GM19099 (cell line): ENCODE data around the gene KCNA3.

ENCODE experiments used
- POLR2A ChIP-seq: IDR thresholded peaks from 3 replicates; pipeline ENCODE4 v1.6.1; 2011; ENCODE audit warnings: low read depth; ENCODE audit not compliant: insufficient read length; ENCODE audit errors: extremely low read depth

The KCNA3 gene

DNA sequence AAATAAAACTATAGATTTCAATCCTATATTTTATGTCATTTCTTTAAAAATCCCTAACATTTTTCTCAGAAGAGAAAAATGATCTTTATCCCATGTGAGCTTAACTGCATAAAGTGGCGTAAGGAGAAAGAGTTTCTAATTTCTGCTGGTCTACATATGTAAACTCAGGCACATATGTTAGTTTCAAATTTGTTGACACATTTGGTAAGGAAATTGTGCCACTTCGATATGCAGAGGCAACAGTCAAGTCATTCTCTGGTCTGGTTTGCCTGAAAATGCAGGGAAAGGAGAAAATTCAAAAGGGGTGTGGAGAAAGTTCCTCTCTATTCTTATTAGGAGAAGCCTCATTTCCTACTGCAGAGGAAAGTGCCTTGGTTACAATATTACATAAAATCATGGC, 11.5 kb downstream of the KCNA3 start:
- no peak for TF ChIP-seq POLR2A

DNA sequence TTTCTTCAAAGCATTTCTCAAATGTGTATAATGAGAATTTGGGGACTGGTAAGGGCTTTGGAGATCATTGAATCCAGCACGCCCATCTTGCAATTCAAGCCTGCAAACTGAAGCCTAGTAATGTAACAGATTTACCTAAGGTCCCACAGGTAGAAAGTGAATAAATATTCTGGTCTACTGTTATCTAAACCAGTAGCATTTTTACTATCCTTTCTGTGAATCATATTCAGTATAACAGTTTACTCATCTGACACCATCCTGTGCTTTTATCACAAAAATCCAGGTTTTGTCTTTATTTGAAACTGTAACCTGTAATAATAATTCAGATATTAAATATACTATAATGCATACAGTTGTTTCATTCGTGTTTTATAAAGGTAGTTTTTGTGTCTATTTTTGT, 17.4 kb downstream of the KCNA3 start:
- TF ChIP-seq POLR2A, result no peak

- TF ChIP-seq POLR2A, result no peak
Observed at GRCh38 chr1:110650609-110651008, 24.1 kb downstream of the KCNA3 start.

GRCh38 chr1:110648417-110648816, 26.3 kb downstream of the KCNA3 start:
- TF ChIP-seq POLR2A, result no peak

GRCh38 chr1:110647254-110647891, 27.4 kb downstream of the KCNA3 start:
- no peak for TF ChIP-seq POLR2A

GRCh38 chr1:110645821-110646735, 28.7 kb downstream of the KCNA3 start:
- TF ChIP-seq POLR2A, result no peak

GRCh38 chr1:110645211-110645610, 29.5 kb downstream of the KCNA3 start:
- TF ChIP-seq POLR2A, result no peak

DNA sequence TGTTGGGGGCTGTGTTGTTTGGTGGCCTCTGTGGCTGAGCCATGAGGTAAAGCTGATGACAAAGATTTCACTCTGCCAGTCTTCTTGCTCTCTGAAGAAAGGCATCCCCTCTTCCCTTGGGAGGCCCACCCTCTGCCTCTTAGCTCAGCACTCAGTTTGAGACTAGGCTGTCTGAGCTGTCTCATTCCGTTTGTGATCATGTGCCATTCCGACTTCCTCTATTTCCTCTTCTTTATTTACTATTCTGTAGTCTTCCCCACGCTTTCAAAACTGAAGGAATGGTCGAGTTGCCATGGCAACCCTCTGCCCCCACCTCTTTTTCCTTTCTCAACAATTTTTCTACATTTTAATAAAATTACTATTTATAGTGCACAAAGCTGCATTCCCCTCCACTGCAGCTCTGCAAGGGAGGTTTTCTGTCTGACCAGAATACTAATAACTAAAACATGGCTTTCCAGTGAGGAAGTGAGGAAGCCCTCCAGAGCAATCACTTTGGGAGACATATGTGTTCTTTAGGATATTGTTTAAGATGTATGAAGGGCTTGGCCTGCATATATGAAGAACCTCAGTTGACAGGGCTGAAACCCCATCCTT, 30.8 kb downstream of the KCNA3 start:
- no peak for TF ChIP-seq POLR2A

DNA sequence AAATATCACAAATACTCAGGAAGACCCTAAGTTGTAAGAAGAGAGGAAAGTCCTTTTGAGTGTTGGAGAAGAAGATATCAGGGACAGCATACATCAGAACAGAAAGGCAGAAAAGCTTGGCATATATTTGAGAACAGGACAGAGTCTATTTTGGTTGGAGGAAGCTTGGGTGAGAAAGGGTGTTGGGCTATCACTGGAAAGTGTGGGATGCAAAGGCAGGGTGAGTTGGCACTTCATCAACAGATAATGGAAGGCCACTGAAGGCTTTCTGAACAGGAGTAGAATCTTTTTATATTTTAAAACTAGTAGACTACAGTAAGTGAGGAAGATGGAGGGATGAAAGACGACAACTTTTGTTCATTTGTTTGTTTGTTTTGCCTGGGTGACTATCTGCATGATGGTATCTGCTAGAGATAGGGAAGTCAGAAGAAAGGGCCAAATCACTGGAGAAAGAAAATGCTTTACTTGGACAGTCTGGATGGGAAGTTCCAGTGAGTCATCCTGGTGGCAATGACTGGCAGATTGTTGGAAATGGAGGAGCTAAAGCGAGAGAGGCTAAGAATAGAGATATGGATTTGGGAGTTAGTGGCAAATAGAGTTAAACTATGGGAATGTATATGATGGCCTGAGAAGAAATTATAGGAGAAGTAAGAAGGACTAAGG, 34.9 kb downstream of the KCNA3 start:
- no peak for TF ChIP-seq POLR2A

DNA sequence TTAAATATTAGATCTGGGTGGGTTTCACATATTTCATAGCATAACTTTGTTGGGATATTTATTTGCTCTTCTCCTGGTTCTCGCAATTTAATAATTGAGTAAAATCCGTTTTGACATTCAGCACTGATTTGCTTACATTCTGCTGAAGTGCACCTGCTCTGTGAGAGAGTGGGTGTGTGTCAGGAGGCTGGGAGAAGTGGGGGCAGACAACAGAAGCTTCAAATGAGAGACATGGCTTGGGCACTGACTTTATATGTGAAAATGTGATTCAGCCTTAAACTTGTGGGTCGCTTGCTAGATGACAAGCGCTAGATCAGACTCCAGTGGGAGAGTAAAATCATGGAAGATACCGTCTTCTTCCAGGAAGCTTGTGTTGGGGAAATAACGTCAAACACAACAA, 36.2 kb downstream of the KCNA3 start:
- no peak for TF ChIP-seq POLR2A

DNA sequence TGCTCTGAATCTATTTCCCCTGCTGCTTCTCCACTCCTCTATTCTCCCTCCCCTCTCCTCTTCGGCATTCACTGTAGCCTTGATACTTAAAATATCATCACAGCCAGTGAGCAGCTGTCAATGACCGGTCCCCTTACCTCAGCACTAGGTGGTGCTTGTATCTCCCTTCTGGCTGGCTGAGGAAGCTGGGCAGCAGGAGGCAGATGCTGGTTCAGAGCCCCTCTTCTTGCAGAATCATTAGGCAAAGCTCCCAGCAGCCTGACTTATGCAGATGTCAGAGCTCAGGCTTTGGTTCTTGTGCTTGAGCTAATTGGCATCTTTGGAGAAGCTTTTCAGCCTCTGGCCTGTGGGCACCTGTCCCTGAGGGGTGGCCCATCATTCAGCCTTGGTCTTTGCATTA, 36.7 kb downstream of the KCNA3 start:
- no peak for TF ChIP-seq POLR2A

GRCh38 chr1:110637475-110637874, 37.3 kb downstream of the KCNA3 start:
- TF ChIP-seq POLR2A, result no peak

GRCh38 chr1:110636149-110636935, 38.4 kb downstream of the KCNA3 start:
- no peak for TF ChIP-seq POLR2A

DNA sequence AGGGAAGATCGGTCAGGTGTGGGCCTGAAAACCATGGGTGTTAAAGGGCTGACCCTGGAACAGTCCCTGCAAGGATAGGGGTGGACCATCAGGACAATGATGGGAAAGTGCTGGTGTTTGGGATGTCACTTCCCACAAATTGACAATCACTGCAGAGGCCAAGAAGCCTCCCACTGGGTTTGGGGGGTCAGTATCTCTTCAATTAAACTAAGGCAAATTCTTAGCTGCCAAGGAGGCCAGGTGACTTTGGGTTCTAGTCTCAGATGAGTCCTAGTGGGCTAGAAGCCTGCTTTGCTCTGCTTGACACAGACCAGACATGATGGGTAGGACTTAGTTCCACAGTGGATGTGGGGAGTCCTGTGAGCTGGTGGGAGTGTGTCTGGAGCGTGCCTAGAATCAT, 39.3 kb downstream of the KCNA3 start:
- no peak for TF ChIP-seq POLR2A
